Cerebellar nuclear complex (tissue), 1 donor: Measurements from ENCODE around the gene EFNB2.

ENCODE experiments used
- DNase-seq, 2 experiments: peaks; one replicate each; lab custom pipeline; 2025; lab: John Stamatoyannopoulos, UW

The EFNB2 gene

DNA sequence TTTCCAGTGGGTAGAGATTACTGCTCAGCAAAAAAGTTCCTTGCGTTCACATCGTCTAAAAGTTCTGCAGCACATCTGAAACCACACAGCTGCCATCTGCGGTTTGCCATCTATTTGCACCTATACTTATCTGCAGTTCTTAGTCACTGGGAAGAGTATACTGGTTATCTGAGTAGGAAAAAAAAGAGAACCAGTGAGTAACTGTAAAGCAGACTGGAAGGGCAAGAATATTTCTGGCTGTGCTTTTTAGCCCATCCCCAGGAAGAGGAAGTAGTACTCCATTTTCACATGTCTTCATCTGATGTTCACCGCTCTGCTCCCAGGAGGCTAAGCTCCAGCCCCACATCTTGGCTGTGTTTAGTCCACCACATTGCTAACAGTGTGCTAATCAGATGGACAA lies 35.6 kb downstream of the EFNB2 start:
- no peak for DNase-seq

DNA sequence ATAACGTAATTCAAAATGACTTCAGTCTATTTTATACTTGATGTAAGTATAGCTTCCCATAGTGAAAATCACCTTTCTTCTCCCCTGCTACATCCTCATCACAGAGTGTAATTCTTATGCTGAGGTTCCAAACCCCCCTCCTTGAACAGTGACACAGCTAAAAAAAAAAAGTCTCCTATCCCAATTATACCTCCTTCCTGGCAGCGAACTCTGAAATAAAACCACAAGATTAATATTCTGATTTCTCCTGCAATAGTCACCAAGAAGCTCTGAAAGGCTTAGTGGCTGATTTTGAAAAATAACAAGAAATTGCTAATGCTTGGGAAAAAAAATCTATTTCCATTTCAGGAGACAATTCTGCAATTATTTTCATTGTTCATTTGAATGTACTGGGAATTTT lies 36.3 kb downstream of the EFNB2 start:
- DNase-seq: no peak

DNA sequence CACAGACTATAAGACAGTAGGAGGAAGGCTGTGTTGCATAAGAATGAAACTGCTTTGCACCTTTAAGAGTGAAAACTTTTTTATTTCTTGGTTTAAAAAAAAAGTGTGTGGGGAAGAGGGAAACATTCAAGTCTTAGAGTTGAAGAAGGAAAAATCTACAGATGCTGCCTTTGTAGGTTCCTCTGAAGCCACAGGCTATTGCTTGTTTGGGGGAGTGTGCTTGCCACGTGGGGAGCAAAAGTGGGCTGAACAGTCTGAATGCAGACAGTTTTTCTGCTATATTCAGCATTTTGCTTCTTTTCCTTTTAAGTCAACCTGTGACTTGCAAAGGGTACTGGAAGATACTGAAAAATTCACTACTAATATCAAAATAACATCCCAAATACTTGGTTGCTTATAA lies 36.9 kb downstream of the EFNB2 start:
- no peak for DNase-seq

DNA sequence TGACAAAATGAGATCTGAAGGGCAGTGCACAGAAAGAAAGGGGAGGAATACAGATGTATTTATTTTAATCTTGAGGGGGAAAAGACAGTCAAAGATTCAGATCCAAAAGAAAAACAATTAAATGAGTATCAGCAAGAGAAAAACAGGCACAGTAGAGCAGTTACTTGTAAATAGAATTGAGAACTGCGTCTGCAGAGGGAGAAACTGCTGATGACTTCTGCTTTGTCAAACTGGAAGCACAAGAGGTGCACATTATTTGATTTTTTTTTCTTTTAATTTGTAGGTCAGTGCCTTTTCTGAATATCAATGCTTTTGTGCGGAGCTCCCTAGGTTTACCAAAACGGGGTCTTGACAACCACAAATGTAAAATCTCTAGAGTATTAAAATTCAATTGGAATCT lies 37.3 kb downstream of the EFNB2 start:
- DNase-seq: no peak

DNA sequence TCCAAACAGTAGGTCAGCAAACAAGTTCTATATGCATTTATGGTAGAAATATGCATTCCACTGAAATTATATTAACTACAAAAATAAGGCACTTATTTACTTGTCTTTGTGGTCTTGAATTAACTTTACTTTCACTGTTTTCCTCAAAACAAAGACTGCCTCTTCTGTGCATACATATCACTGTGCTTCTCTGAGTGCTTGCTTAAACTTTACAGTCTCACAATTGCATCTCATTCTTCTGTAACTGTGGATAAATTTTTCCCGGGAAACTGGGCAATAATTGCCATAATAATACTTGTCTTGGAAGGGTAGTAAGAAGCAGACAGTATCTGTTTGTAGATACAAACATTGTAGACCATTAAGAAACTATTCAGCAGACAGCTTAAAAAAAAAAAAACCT lies 38.4 kb downstream of the EFNB2 start:
- DNase-seq: no peak

DNA sequence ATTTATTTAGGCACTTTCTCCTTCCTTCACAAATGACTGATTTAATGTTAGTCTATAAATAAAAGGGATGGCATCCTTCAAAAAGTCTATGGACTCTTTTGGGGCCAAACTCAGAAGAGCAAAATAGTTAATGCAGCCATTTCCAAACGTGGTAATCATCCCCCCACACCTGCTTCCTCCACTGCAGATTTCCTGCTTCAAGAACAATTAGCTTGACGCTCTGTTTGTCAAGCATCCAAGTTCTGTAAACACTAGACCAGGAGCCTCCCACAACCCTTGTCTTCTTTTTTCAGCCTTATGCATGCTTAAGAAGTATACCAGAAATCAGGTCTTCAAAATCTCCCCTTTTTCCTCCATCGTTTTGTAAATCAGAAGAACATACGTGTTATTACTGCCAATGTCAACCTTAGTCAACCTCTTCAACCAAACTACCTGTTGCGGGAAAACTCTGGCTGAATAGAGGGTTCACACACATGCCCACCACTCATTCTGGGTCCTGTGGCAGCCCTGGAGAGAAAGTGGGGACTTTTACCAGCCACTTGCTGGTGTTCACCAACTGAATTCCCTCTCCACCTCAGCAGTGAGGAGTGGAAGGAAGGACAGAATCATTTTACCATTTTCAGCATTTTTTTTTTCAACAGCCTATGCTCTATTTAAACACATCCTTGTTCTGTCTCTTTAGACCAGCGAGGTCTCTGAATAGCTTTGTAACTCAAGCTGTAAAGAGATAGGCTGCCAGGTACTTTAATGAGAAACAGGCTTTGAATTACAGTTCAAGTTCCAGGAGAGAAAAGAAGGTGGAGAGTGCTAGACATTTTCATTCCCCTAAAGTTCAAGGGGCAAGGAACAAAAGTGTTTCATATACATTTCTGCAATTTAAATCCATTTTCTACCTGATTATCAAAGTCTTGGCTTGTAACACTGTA lies 39.1 kb downstream of the EFNB2 start:
- DNase-seq: no peak

DNA sequence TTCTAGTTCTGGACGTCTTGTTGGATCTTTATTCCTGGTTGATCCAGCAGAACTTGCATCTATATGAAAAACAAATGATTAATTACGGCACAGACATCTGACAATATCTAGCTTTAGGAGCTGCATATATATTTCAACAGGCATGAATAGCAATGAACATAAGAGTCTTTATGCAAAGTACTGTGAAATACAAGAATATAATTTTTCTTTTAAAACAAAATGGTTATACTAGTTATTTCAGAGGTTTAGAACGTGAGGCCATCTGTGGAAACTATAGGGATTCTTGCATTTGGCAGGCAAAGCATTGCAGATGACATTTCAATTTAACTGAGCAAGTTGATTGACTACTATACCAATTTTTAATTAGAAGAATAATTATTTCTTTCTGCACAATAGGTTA lies 40.5 kb downstream of the EFNB2 start:
- DNase-seq: no peak

DNA sequence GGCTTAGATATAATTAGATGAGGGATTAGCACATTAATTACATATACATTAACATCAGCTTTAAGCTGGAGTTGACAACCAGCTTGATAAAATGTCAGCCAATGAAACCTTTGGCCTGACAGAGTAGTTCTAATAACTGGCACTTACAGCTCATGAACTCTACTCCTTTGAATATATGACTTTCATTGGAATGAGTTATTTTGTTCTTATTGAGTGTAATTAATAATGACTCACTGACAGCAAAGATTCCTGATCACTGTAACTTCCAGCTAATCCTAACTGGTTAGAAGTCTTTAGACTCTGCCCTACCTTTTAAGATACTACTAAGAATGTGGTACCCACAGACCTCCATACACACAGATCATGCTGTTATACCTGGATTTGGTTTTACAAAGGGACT lies 41.0 kb downstream of the EFNB2 start:
- DNase-seq: no peak

DNA sequence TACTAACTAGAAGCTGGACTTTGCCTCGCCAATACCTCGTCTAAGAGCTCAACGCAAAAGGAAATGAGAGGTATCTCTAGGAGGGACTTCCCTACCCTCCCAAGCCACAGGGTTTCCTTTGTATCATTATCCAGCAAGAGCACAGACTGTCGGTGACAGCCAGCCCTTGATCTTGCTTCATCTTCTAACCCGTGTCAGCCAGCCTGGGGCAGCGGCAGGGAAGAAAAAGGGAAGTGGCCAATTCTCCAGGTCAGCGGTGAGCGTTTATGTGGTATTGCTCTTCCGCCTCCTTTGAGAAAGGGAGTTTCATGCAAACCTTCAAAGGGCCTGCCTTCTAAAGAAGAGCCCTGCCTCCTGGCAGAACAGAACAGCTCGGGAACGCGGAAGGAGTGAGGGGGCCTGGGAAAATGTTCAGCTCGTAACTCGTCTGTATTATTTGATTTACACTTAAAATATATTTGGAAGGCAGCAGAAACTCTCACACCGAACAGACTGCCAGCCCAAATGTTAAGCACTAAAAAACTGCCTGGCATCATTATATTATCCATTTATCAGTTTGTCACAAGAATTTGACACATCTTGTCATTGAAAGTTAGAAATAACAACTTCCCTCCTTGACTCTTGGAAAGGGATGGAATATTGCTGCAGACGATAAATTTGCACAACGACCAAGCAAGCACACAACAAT lies 41.8 kb downstream of the EFNB2 start:
- no peak for DNase-seq

DNA sequence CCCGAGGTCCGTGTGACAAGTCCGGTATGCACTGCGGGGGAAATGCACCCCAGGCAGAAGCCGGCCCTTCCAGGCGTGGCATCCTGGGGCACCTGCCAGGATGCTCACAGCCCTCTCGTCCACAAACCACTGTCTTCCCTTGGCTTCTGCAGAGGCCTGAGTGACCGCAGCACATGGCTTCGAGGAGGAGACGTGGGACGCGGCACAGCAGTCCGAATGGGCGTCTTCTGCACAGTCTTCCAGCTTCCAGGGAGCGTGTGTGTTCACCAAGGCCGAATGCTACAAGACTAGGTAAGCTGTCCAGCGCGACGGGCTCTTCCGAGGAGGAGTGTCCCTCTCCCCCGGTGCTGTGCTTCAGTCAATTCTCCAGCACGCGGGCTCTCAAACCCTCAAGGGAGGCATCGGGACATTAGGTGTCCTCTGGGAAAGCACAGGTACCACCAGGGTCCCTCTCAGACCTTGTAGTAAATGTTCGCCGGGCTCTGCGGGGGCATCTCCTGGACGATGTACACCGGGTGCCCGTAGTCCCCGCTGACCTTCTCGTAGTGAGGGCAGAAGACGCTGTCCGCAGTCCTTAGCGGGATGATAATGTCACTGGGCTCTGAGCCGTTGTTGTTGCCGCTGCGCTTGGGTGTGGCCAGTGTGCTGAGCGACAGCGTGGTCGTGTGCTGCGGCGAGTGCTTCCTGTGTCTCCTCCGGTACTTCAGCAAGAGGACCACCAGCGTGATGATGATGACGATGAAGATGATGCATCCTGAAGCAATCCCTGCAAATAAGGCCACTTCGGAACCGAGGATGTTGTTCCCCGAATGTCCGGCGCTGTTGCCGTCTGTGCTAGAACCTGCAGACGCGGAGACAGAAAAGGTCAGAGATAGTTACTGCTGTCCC lies 42.6 kb downstream of the EFNB2 start:
- no peak for DNase-seq

DNA sequence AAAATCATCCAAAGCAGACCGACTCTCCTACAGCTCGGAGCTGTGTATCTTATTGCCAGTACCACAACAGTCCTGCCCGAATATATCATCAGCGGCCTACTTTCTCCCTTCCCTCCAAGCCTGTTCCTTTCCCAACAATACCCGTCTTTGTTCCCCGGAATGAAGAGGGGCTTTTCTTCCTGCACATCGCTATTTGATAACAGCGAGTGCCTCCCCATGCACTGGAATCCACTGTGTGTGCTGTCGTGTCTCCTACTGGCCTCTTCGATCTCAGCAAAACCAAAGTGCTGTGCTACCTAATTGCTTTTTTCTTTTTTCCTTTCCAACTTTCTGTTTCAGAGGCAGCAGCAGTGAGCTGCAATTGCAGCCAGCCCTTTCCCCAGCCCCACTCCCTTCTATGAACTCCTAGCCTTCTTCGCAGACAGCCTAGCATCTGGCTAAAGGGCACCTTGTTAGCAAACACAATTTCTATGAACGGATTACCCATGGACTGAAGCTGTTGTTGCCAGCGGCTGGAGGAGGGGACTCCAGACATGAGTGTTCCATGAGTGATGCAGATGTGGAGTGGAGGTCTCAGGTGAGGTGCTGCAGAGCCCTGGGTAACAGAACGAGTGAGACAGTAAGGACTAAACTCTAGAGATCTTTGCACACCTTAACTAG lies 43.4 kb downstream of the EFNB2 start:
- no peak for DNase-seq

DNA sequence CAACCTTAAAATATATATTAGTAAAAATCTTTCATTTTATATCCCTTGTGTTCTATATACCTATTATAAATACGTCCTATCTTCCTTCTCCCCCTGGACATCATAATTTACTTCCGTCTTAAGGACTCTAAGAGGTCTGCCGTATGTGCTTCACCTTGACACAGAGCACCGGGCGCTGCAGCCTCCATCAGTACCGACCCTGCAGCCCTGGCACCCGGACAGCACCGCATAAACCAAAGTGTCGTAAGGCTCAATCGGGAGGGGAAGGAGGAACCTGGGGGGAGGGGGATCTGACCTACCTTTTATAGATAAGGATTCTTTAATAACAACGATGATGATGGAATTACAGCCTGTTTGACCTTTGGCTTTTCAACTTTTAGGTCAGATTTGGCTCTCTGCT lies 44.0 kb downstream of the EFNB2 start:
- no peak for DNase-seq

DNA sequence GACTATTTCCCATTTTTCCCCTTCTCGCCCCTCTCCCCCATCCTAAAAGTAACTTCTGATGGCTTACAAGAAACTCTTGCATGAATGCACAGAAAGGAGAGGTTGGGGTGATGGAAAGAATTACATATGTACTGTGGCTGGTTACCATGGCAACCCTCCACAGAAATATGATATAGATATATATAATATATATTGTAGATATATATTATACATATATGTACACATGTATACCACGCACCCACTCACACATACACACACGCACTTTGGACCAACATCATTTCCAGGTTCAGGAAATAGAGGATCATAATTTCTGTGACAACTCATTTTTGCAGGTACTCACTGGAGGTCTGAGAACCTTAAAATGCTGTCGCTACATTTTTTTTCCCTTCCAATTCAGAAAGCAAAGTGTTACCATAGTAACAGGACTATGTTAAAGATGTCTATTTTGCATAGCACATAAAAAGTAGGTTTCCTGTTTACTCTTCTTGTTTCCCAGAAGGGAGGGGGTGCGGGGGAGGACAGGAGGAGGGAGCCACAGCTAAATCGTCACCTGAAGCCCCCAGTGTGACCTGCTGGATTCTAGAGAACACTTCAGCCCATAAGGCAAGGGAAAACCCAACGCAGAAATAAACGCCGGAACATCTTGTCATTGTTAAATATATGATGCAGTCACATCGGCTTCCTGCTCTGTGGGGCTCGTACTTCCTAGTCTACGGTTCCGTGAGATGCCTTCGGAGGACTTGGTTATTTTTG lies 44.7 kb downstream of the EFNB2 start:
- no peak for DNase-seq

DNA sequence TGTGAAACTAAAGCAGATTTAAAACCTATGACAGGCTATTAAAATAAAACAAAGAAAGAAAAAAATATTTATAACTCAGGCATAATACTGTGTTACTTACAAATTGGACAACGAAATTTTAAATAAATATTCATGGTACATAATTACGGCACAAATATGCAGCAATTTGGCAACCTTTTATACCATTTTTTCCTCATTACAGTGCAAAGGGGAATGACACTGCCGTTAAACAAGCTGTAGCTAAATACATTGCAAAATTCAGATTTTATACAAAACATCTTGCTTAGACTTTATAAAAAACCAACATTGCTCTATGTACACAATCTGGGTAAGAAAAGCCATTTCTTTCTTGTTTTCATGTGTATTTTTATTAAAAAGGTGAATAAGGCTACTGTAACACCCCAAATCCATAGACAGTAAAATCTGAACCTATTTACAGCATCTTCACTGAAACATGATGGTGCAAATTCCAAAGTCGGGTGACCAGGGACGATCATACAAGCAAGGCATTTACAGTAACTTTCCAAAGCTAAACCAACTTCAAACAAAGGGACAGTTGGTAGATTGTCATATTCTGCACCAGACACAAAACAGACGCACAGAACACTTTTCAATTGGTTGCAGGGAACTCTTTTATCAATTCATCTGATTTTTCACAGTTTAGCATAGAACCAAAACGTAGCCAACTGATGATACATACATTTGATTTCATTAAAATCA lies 45.5 kb downstream of the EFNB2 start:
- no peak for DNase-seq

DNA sequence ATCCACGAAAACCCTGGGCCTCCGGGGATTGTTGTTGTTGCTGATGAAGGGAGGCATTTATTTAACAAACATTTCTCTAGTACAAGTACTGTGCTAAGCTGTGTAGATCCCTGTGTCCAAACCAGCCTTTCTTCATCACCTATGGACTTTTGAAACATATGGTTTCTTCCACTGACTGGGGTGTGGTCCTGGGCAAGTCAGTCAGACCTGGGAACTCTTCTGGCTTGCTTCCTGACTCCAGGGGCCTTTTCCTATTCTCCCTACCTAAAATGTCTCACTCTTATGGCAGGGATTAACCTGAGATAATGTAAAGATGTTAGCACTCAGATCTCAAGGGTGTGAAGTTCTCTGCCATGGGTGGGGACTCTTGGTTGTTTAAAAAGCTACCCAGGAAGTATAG lies 46.8 kb downstream of the EFNB2 start:
- no peak for DNase-seq

DNA sequence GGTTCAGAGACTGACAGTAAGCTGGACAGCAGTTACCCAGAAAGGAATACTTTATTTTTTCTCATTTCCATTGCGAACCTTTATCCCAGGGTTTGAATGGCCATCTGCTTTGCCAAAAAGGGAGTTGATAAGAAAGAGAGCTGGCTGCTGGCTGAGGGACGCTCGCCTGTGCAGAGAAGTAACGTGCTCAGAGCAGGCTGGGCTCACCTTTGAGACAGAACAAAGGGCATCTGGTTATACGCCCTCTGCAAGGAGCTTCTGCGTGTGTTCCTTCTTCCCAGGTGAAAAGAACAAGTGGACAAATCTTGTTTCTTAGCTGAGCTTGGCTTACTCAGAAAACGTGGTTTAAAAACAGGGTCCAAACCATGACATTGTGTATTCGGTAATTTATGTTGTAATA lies 47.4 kb downstream of the EFNB2 start:
- no peak for DNase-seq

DNA sequence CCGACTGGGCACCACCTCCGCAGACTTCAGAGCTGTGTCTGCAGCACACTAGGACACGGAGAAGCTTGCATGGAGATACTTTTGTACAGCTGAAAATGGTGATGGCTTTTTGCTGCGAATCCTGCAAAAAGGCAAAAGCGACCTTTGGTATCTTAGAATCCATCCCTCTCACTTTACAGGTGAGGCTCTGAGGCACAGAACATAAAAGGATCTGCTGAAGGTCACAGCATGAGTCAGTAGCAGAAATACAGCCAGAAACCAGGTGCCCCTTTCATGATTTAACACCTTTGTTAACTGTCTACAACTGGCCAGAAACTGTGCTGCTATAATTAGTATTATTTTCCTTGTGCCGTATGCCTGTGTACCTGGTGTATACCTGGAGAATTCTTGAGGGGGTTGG lies 48.3 kb downstream of the EFNB2 start:
- DNase-seq: no peak

DNA sequence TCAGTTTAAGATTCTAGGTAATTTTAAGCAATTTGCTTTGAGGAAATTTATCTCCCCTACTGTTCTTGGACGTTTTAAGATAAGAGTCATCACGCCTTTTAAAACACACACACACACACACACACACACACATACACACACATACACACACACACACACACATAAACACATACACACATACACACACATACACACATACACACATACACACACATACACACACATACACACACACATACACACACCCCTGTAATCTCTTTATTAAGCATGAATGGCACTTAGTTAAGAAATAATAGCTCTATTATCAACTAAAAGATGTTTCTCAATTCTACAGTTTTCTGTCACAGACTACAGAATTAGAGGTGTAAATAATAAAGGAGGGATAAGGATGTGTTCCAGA lies 49.2 kb downstream of the EFNB2 start:
- no peak for DNase-seq

DNA sequence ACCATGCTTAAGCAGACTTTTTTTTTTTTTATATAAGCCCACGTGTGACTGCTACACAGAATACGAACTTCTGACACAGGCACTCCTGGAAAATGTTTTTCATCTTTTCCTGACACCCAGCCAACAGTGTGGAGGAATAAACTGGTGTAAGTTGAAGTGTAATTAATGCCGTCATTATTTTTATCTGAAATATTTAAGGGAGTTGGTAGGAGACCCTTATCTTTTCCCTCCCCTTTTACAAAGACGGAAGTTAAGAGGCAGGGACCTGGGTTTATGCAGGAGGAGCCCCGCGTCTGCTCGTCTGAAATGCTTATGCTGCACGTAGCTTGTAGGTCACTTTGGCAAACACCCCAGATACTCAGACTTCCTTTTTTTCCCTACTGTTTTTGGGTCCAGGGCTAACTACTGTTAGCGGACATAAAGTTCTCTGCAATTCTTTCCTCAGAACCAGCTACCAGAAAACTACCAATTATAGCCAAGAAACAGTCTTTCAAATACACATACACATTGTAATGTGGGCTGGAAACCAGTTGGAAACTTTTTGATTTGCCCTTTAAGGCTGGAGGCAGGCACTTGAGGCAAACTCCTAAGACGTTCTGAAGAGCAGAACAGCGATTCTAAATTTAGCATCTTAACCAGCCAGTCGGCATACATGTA lies 50.8 kb downstream of the EFNB2 start:
- no peak for DNase-seq

DNA sequence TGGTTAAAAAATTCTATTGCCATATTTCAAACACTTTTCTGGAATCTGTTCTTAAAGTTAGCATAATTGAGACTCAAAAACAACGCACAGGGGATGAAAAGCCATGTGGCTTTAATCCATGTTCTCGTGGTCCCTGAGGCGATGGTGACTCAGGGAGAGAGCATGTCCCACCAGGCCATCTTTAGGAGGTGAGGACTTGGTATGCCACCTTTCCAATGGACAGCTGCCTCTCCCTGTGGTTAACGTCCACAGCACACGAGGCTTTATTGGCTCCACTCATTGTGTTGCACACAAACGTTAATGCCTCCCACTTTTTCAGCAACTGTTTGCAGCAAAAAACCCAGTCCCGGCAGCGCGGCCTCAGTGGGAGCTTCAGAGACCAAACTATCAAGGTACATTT lies 51.4 kb downstream of the EFNB2 start:
- no peak for DNase-seq
